ENCODE data around the gene EPHA6. TPM values are rescaled to one million over a fixed set of nuclear protein-coding genes. Genes with fewer than 3 reads are reported as not detected.

EPHA6 gene
- total RNA-seq, 2 experiments from 2014 or later = not detected

DNA sequence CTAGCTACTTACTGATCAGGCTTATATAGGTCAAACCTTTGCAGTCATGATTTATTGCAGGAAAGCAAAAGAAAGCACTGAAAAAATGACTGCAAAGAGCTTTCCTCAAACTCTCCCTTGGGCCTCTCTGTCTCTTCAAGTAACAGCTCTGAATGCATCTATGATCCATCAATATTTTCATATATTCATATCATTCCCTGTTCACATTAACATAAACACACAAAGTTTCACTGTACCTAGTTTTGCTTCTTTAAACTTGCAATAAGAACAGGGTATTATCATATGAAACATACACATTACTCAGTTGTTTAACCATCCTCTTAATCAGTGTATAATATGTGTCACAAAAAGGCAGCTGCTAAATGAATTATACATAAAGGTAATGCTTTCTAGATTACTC is 842.2 kb downstream of the EPHA6 start:
- no peak overlapping the region for H3K4me3 Mint-ChIP-seq
- no peaks in the 10 kb centered on the region for H3K4me1 ChIP-seq (ENCODE audit: insufficient read depth, low read length)
- H3K9me3 ChIP-seq (ENCODE audit: control insufficient read depth in 1 of 2, insufficient read depth in 1 of 2, low read length in 2 of 2) = no peaks in the 10 kb centered on the region
- H3K4me1 Mint-ChIP-seq (ENCODE audit: low read depth) = no peaks in the 10 kb centered on the region
- H3K27ac Mint-ChIP-seq = no peak overlapping the region
- TF ChIP-seq, protein P1, sequence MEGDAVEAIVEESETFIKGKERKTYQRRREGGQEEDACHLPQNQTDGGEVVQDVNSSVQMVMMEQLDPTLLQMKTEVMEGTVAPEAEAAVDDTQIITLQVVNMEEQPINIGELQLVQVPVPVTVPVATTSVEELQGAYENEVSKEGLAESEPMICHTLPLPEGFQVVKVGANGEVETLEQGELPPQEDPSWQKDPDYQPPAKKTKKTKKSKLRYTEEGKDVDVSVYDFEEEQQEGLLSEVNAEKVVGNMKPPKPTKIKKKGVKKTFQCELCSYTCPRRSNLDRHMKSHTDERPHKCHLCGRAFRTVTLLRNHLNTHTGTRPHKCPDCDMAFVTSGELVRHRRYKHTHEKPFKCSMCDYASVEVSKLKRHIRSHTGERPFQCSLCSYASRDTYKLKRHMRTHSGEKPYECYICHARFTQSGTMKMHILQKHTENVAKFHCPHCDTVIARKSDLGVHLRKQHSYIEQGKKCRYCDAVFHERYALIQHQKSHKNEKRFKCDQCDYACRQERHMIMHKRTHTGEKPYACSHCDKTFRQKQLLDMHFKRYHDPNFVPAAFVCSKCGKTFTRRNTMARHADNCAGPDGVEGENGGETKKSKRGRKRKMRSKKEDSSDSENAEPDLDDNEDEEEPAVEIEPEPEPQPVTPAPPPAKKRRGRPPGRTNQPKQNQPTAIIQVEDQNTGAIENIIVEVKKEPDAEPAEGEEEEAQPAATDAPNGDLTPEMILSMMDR (IDR thresholded peaks at IDR 0.05) = no peak
- ChIA-PET POLR2A (no interaction called here), CTCF (no interaction called here)
- no peaks in the 10 kb centered on the region for H3K36me3 Mint-ChIP-seq (ENCODE audit: low read depth)
- no peak for ATAC-seq (ENCODE audit: poor library complexity)
- intact Hi-C loops (cut with DNase I, micrococcal nuclease) = no loop called here
- no peak overlapping the region for H3K27ac ChIP-seq (ENCODE audit: low read depth in 1 of 2, low read length in 2 of 2)
- no peak overlapping the region for H3K4me3 ChIP-seq (ENCODE audit: low read length)
- no peaks in the 10 kb centered on the region for H3K27me3 Mint-ChIP-seq
- H3K9me3 Mint-ChIP-seq = no peaks in the 10 kb centered on the region
- no peaks in the 10 kb centered on the region for H3K36me3 ChIP-seq (ENCODE audit: insufficient read depth, low read length)
- H3K27me3 ChIP-seq (ENCODE audit: control insufficient read depth in 1 of 2, insufficient read depth in 2 of 2, low read length in 2 of 2) = no peaks in the 10 kb centered on the region
- DNase-seq = no peak

DNA sequence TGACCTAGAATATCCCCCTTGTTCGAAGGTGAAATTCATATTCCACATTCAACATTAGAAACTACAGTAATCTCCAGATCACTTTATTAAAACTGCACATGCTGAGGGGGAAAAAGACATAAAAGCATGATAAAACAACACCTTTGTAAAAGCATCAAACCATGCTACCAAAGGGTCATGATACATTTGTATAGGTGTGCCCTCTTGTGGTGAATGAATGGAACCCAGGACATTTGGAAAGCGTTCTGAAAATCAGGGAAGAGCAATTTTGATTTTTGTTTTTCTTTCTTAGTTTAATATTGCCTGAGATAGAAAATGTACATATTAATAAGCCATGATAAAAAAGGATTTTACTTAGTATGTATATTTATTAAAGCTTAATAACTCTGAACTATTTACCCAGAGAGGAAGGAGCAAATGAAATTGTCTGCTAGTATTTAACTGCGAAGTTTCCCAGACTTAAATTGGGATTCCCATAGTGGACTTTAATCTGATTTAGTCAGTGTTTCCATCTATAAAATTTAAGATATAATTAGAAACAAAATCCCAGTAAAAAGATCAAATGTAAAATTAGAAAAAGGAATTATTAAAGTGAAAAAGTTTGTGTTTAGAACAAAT is 844.4 kb downstream of the EPHA6 start:
- Mint-ChIP-seq H3K4me1 (ENCODE audit: low read depth) (no peaks in the 10 kb centered on the region), H3K27ac (no peak overlapping the region), H3K4me3 (no peak overlapping the region), H3K36me3 (ENCODE audit: low read depth) (no peaks in the 10 kb centered on the region), H3K9me3 (no peaks in the 10 kb centered on the region), H3K27me3 (no peaks in the 10 kb centered on the region)
- CTCF ChIA-PET = no interaction called here
- POLR2A ChIA-PET = no interaction called here
- no peaks in the 10 kb centered on the region for H3K4me1 ChIP-seq (ENCODE audit: insufficient read depth, low read length)
- no peaks in the 10 kb centered on the region for H3K36me3 ChIP-seq (ENCODE audit: insufficient read depth, low read length)
- H3K27me3 ChIP-seq (ENCODE audit: control insufficient read depth in 1 of 2, insufficient read depth in 2 of 2, low read length in 2 of 2) = no peaks in the 10 kb centered on the region
- intact Hi-C loops (cut with DNase I, micrococcal nuclease) = no loop called here
- no peak overlapping the region for H3K4me3 ChIP-seq (ENCODE audit: low read length)
- no peaks in the 10 kb centered on the region for H3K9me3 ChIP-seq (ENCODE audit: control insufficient read depth in 1 of 2, insufficient read depth in 1 of 2, low read length in 2 of 2)
- ATAC-seq (ENCODE audit: poor library complexity) = no peak
- no peak for DNase-seq
- no peak overlapping the region for H3K27ac ChIP-seq (ENCODE audit: low read depth in 1 of 2, low read length in 2 of 2)
- TF ChIP-seq, protein P1 (IDR thresholded peaks at IDR 0.05) = no peak

DNA sequence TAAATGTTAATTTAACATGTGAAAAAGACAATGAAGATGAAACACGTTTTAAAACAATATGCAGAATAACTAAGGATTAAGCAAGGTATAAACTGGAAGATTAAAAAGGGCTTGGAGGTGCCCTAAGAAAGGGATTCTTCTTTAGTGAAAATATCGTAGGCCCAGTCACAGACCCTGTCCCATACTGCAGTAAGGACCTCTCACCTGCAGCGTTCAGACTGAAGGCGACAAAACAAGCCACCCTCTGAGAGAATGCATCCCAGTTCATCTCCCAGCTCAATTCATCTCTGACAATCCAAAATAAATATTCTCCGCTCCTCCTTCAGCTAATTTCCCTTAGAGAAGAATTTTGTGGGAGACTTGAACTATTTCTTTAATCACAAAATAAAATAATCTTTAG is 847.9 kb downstream of the EPHA6 start:
- Mint-ChIP-seq H3K27ac (no peak overlapping the region), H3K27me3 (peaks cover 12% of the 10 kb centered on the region), H3K36me3 (ENCODE audit: low read depth) (no peaks in the 10 kb centered on the region), H3K4me3 (no peak overlapping the region), H3K4me1 (ENCODE audit: low read depth) (no peaks in the 10 kb centered on the region), H3K9me3 (no peaks in the 10 kb centered on the region)
- ChIA-PET POLR2A (no interaction called here), CTCF (no interaction called here)
- H3K9me3 ChIP-seq (ENCODE audit: control insufficient read depth in 1 of 2, insufficient read depth in 1 of 2, low read length in 2 of 2) = no peaks in the 10 kb centered on the region
- ATAC-seq (ENCODE audit: poor library complexity) (no peak), DNase-seq (no peak)
- no peaks in the 10 kb centered on the region for H3K36me3 ChIP-seq (ENCODE audit: insufficient read depth, low read length)
- no peaks in the 10 kb centered on the region for H3K27me3 ChIP-seq (ENCODE audit: control insufficient read depth in 1 of 2, insufficient read depth in 2 of 2, low read length in 2 of 2)
- no peak overlapping the region for H3K4me3 ChIP-seq (ENCODE audit: low read length)
- intact Hi-C loops (cut with DNase I, micrococcal nuclease) = no loop called here
- TF ChIP-seq, protein P1 (IDR thresholded peaks at IDR 0.05) = no peak
- H3K4me1 ChIP-seq (ENCODE audit: insufficient read depth, low read length) = no peaks in the 10 kb centered on the region
- no peak overlapping the region for H3K27ac ChIP-seq (ENCODE audit: low read depth in 1 of 2, low read length in 2 of 2)
